ENCODE measurements around the gene COL16A1.

Gene COL16A1

GRCh38 chr1:31681415-31681814, 22.4 kb downstream of the COL16A1 start:
- no peak for DNase-seq

GRCh38 chr1:31679676-31680230, 24.1 kb downstream of the COL16A1 start:
- DNase-seq = no peak

- DNase-seq = no peak
Measured at GRCh38 chr1:31679091-31679490, 24.7 kb downstream of the COL16A1 start.

GRCh38 chr1:31678681-31679080, 25.1 kb downstream of the COL16A1 start:
- DNase-seq = no peak

GRCh38 chr1:31677949-31678348, 25.9 kb downstream of the COL16A1 start:
- no peak for DNase-seq

- no peak for DNase-seq
Measured at GRCh38 chr1:31677401-31677800, 26.4 kb downstream of the COL16A1 start.

- no peak for DNase-seq
Measured at GRCh38 chr1:31675756-31676155, 28.1 kb downstream of the COL16A1 start.

- no peak for DNase-seq
Measured at GRCh38 chr1:31675161-31675560, 28.7 kb downstream of the COL16A1 start.

- no peak for DNase-seq
Measured at GRCh38 chr1:31674626-31675025, 29.2 kb downstream of the COL16A1 start.

- no peak for DNase-seq
Measured at GRCh38 chr1:31673433-31673832, 30.4 kb downstream of the COL16A1 start.

GRCh38 chr1:31672986-31673385, 30.8 kb downstream of the COL16A1 start:
- peak; percentile 62 for DNase-seq

- no peak for DNase-seq
Measured at GRCh38 chr1:31671561-31672201, 32.1 kb downstream of the COL16A1 start.

- DNase-seq = no peak
Measured at GRCh38 chr1:31671147-31671546, 32.7 kb downstream of the COL16A1 start.

- DNase-seq = no peak
Measured at GRCh38 chr1:31670593-31670964, 33.2 kb downstream of the COL16A1 start.

- DNase-seq = peak; percentile 81
Measured at GRCh38 chr1:31669786-31670592, 33.8 kb downstream of the COL16A1 start.

GRCh38 chr1:31669433-31669785, 34.4 kb downstream of the COL16A1 start:
- no peak for DNase-seq

- DNase-seq = no peak
Measured at GRCh38 chr1:31668303-31668883, 35.4 kb downstream of the COL16A1 start.

- no peak for DNase-seq
Measured at GRCh38 chr1:31667065-31667785, 36.6 kb downstream of the COL16A1 start.

- DNase-seq = no peak
Measured at GRCh38 chr1:31666263-31666963, 37.4 kb downstream of the COL16A1 start.

- peak; percentile 76 for DNase-seq
Measured at GRCh38 chr1:31665234-31665878, 38.5 kb downstream of the COL16A1 start.

- no peak for DNase-seq
Measured at GRCh38 chr1:31664528-31664927, 39.3 kb downstream of the COL16A1 start.
